Stimulated activated naive CD8-positive, alpha-beta T cell treated with anti-CD3 and anti-CD28 coated beads, Interleukin-15, Interleukin-2, amounts not matched to agents 100 U/mL and 50 U/mL, for 24 hours (primary cell): ENCODE results near the gene NKPD1.

ENCODE experiments used
- ATAC-seq: fragments of 150-1000 bp; cut with Tn5 transposase; one replicate; pipeline ENCODE4 v1.10.0; 2021
- DNase-seq: peaks from one replicate; pipeline ENCODE4 v3.0.0; 2021

Gene NKPD1

GRCh38 chr19:45117671-45118070 is 43.1 kb downstream of the NKPD1 start:
- ATAC-seq (peak; percentile 26), DNase-seq (no peak)

GRCh38 chr19:45117167-45117594 is 43.6 kb downstream of the NKPD1 start:
- ATAC-seq (peak; percentile 86), DNase-seq (peak; percentile 82)

- ATAC-seq (no peak), DNase-seq (no peak)
These were observed 44.8 kb downstream of the NKPD1 start for GRCh38 chr19:45115809-45116615.

- DNase-seq (no peak), ATAC-seq (no peak)
These were observed 46.7 kb downstream of the NKPD1 start for GRCh38 chr19:45114116-45114515.

GRCh38 chr19:45113628-45114027 is 47.2 kb downstream of the NKPD1 start:
- ATAC-seq: no peak
- no peak for DNase-seq

- no peak for DNase-seq
- ATAC-seq: no peak
These were observed 48.5 kb downstream of the NKPD1 start for GRCh38 chr19:45112111-45112827.
